NOMO-1 (cell line): Measurements from ENCODE around the gene VPS13D.

Experiments used
- DNase-seq, 2 experiments: peaks; one replicate each; lab custom pipeline; 2025; ENCODE audit not compliant: unreplicated experiment in 2 of 2; lab: John Stamatoyannopoulos, UW

Gene VPS13D

GRCh38 chr1:12400027-12400693 lies 170.3 kb downstream of the VPS13D start:
- DNase-seq, result no peak

GRCh38 chr1:12402159-12402673 lies 172.4 kb downstream of the VPS13D start:
- DNase-seq, result no peak

GRCh38 chr1:12402842-12403241 lies 173.0 kb downstream of the VPS13D start:
- DNase-seq, result no peak

- no peak for DNase-seq
Observed at GRCh38 chr1:12404918-12405317, 175.1 kb downstream of the VPS13D start.

GRCh38 chr1:12405325-12406210 lies 175.7 kb downstream of the VPS13D start:
- DNase-seq, result no peak

GRCh38 chr1:12406211-12407021 lies 176.6 kb downstream of the VPS13D start:
- peak; percentile 28 to 46 for DNase-seq

GRCh38 chr1:12407050-12407961 lies 177.5 kb downstream of the VPS13D start:
- no peak for DNase-seq

- DNase-seq, result no peak
Observed at GRCh38 chr1:12407962-12408454, 178.2 kb downstream of the VPS13D start.

- DNase-seq, result peak in 1 of 2 experiments; percentile 45
Observed at GRCh38 chr1:12408662-12409061, 178.8 kb downstream of the VPS13D start.

- no peak for DNase-seq
Observed at GRCh38 chr1:12409681-12410080, 179.9 kb downstream of the VPS13D start.

- DNase-seq, result no peak
Observed at GRCh38 chr1:12410351-12410750, 180.5 kb downstream of the VPS13D start.

- DNase-seq, result no peak
Observed at GRCh38 chr1:12411098-12411497, 181.3 kb downstream of the VPS13D start.

- DNase-seq, result no peak
Observed at GRCh38 chr1:12411747-12412146, 181.9 kb downstream of the VPS13D start.

GRCh38 chr1:12412439-12412838 lies 182.6 kb downstream of the VPS13D start:
- no peak for DNase-seq

GRCh38 chr1:12413664-12414410 lies 184.0 kb downstream of the VPS13D start:
- no peak for DNase-seq

GRCh38 chr1:12414444-12415018 lies 184.7 kb downstream of the VPS13D start:
- no peak for DNase-seq

- DNase-seq, result no peak
Observed at GRCh38 chr1:12415038-12415466, 185.2 kb downstream of the VPS13D start.

GRCh38 chr1:12416101-12416500 lies 186.3 kb downstream of the VPS13D start:
- DNase-seq, result peak; percentile 44 to 81

GRCh38 chr1:12416744-12417143 lies 186.9 kb downstream of the VPS13D start:
- DNase-seq, result no peak
